GM12874 (cell line): ENCODE results near the gene HCN1.

Experiments used
- CTCF ChIP-seq: IDR thresholded peaks from 2 replicates; pipeline ENCODE4 v1.5.1; 2011; ENCODE audit warnings: low read depth, mild to moderate bottlenecking, control low read depth, low read length, moderate library complexity; ENCODE audit not compliant: insufficient read depth

The HCN1 gene

GRCh38 chr5:45385321-45386058 is 310.7 kb downstream of the HCN1 start:
- TF ChIP-seq CTCF, result no peak

GRCh38 chr5:45383985-45384384 is 312.2 kb downstream of the HCN1 start:
- TF ChIP-seq CTCF, result no peak

- TF ChIP-seq CTCF, result no peak
These were observed 313.6 kb downstream of the HCN1 start for GRCh38 chr5:45382583-45382982.

GRCh38 chr5:45376417-45376816 is 319.8 kb downstream of the HCN1 start:
- no peak for TF ChIP-seq CTCF

- no peak for TF ChIP-seq CTCF
These were observed 323.6 kb downstream of the HCN1 start for GRCh38 chr5:45372629-45373028.

GRCh38 chr5:45355189-45355992 is 340.8 kb downstream of the HCN1 start:
- no peak for TF ChIP-seq CTCF

GRCh38 chr5:45336464-45336863 is 359.7 kb downstream of the HCN1 start:
- TF ChIP-seq CTCF, result no peak
